Gastrocnemius medialis (tissue), 4 donors: ENCODE measurements around the gene TMEM17. TPM values are rescaled to one million over a fixed set of nuclear protein-coding genes. Genes with fewer than 3 reads are reported as not detected.

Experiments used
- ATAC-seq, 2 donors: fragments of 150-250 bp; one replicate each; pipeline ENCODE4 v1.9.1; 2016
- DNase-seq, 2 donors: peaks; one replicate each; pipeline ENCODE4 v3.0.0-alpha.2; 2019
- H3K27ac ChIP-seq, 4 donors: fragments of 200-600 bp; sonication (generic); 1 replicate in 1 of 4; 2 replicates in 3 of 4; pipeline ENCODE4 v1.5.1; 2016 to 2018; ENCODE audit warnings: mild to moderate bottlenecking in 2 of 4, moderate library complexity in 1 of 4
- H3K27me3 ChIP-seq, 3 donors: fragments of 200-600 bp; sonication (generic) in 2 of 3; 1 replicate in 1 of 3; 2 replicates in 2 of 3; pipeline versions ENCODE4 v1.5.1 to v1.6.0; 2016 to 2019; ENCODE audit warnings: mild to moderate bottlenecking in 1 of 3, moderate library complexity in 1 of 3
- H3K36me3 ChIP-seq, 2 donors: fragments of 200-600 bp; sonication (generic) in 1 of 2; one replicate each; pipeline ENCODE4 v1.5.1; 2017 to 2018
- H3K4me1 ChIP-seq, 2 donors: fragments of 200-600 bp; sonication (generic) in 1 of 2; one replicate each; pipeline ENCODE4 v1.5.1; 2016 to 2017; ENCODE audit warnings: mild to moderate bottlenecking in 2 of 2
- H3K4me3 ChIP-seq, 4 donors: fragments of 200-600 bp; sonication (generic) in 3 of 4; 1 replicate in 1 of 4; 2 replicates in 3 of 4; pipeline ENCODE4 v1.5.1; 2016 to 2019; ENCODE audit warnings: mild to moderate bottlenecking in 2 of 4
- H3K9me3 ChIP-seq, 3 donors: fragments of 200-600 bp; sonication (generic) in 2 of 3; 1 replicate in 1 of 3; 2 replicates in 2 of 3; pipeline ENCODE4 v1.5.1; 2016 to 2019
- CTCF ChIP-seq, 5 experiments: fragments of 450-650 bp in 3 of 5; fragments of 200-600 bp in 2 of 5; sonication (generic) in 2 of 5; IDR thresholded peaks in 4 of 5; conservative IDR thresholded peaks in 1 of 5; 1 replicate in 4 of 5; 2 replicates in 1 of 5; pipeline ENCODE4 v1.5.1; 2016 to 2019; ENCODE audit warnings: antibody characterized with exemption in 5 of 5, mild to moderate bottlenecking in 3 of 5, moderate library complexity in 3 of 5
- POLR2A ChIP-seq, 2 donors: fragments of 450-650 bp; IDR thresholded peaks; one replicate each; pipeline ENCODE4 v1.6.1; 2017; ENCODE audit warnings: antibody characterized with exemption in 2 of 2, mild to moderate bottlenecking in 2 of 2, moderate library complexity in 2 of 2
- in situ Hi-C, 4 donors: fragments of 200-750 bp; cut with MboI; loops; one replicate each; pipeline versions ENCODE4 v1.15.0 to v1.8.0; 2017; ENCODE audit warnings: low sequenced_read_pairs in 4 of 4
- intact Hi-C: fragments of 100-400 bp; cut with DNase I; formaldehyde crosslinking; loops from one replicate; pipeline ENCODE4 v1.15.1; 2023; ENCODE audit warnings: low total_unique reads
- total RNA-seq, 4 donors: library from RNA; depleted of rRNA; stranded (reverse); fragments of >200 nt; gene quantifications; one replicate each; pipeline versions ENCODE4 v1.1.0 to v1.2.3, GENCODE V29; 2016

The TMEM17 gene
- total RNA-seq, 4 donors from 2014 or later, result 0.15 to 1.8 (median 0.51) TPM

GRCh38 chr2:62489162-62489561 lies 16.8 kb downstream of the TMEM17 start:
- H3K4me1 ChIP-seq, result peaks cover 3 to 8% of the 10 kb centered on the region in 2 donors
- H3K27ac ChIP-seq, result no peak overlapping the region
- in situ Hi-C loops, result no loop called here
- ATAC-seq (peak in 1 of 2 donors; percentile 16), DNase-seq (no peak)
- intact Hi-C loops, result no loop called here
- TF ChIP-seq CTCF (IDR thresholded peaks at IDR 0.05 in 4 of 5, conservative IDR thresholded peaks at IDR 0.05 in 1 of 5) (no peak), POLR2A (IDR thresholded peaks at IDR 0.05) (no peak)
- no peak overlapping the region for H3K4me3 ChIP-seq
- H3K27me3 ChIP-seq, result no peaks in the 10 kb centered on the region
- no peaks in the 10 kb centered on the region for H3K9me3 ChIP-seq
- H3K36me3 ChIP-seq, result no peaks in the 10 kb centered on the region

- H3K27me3 ChIP-seq, result no peaks in the 10 kb centered on the region
- no peak for TF ChIP-seq POLR2A (IDR thresholded peaks at IDR 0.05)
- no peaks in the 10 kb centered on the region for H3K9me3 ChIP-seq
- H3K27ac ChIP-seq, result peak overlapping the region in 1 of 4 donors; percentile 36
- H3K36me3 ChIP-seq, result no peaks in the 10 kb centered on the region
- in situ Hi-C loops, result no loop called here
- peaks cover 3 to 8% of the 10 kb centered on the region in 2 donors for H3K4me1 ChIP-seq
- no peak overlapping the region for H3K4me3 ChIP-seq
- ATAC-seq, result no peak
- intact Hi-C loops, result no loop called here
- DNase-seq, result no peak
Observed at GRCh38 chr2:62486439-62486765, 19.6 kb downstream of the TMEM17 start.

GRCh38 chr2:62485761-62486438 lies 20.1 kb downstream of the TMEM17 start:
- no peak overlapping the region for H3K4me3 ChIP-seq
- intact Hi-C loops, result no loop called here
- H3K4me1 ChIP-seq, result peaks cover 3 to 8% of the 10 kb centered on the region in 2 donors
- no peaks in the 10 kb centered on the region for H3K27me3 ChIP-seq
- DNase-seq (no peak), ATAC-seq (no peak)
- TF ChIP-seq CTCF (IDR thresholded peaks at IDR 0.05 in 4 of 5, conservative IDR thresholded peaks at IDR 0.05 in 1 of 5) (no peak), POLR2A (IDR thresholded peaks at IDR 0.05) (no peak)
- in situ Hi-C loops, result no loop called here
- H3K9me3 ChIP-seq, result no peaks in the 10 kb centered on the region
- no peaks in the 10 kb centered on the region for H3K36me3 ChIP-seq
- H3K27ac ChIP-seq, result peak overlapping the region in 1 of 4 donors; percentile 36

- in situ Hi-C loops, result no loop called here
- intact Hi-C loops, result no loop called here
- DNase-seq, result no peak
- Histone ChIP-seq H3K4me1 (peaks cover 5 to 12% of the 10 kb centered on the region in 2 donors), H3K9me3 (no peaks in the 10 kb centered on the region), H3K27ac (no peak overlapping the region), H3K27me3 (no peaks in the 10 kb centered on the region), H3K4me3 (no peak overlapping the region), H3K36me3 (no peaks in the 10 kb centered on the region)
- no peak for ATAC-seq
- TF ChIP-seq CTCF (IDR thresholded peaks at IDR 0.05 in 4 of 5, conservative IDR thresholded peaks at IDR 0.05 in 1 of 5), result no peak
- TF ChIP-seq POLR2A (IDR thresholded peaks at IDR 0.05), result no peak
Observed at GRCh38 chr2:62482558-62483352, 23.2 kb downstream of the TMEM17 start.

GRCh38 chr2:62479917-62480316 lies 26.1 kb downstream of the TMEM17 start:
- ATAC-seq (no peak), DNase-seq (no peak)
- no peaks in the 10 kb centered on the region for H3K36me3 ChIP-seq
- intact Hi-C loops (no loop called here), in situ Hi-C loops (no loop called here)
- H3K9me3 ChIP-seq, result no peaks in the 10 kb centered on the region
- no peak overlapping the region for H3K27ac ChIP-seq
- TF ChIP-seq CTCF (IDR thresholded peaks at IDR 0.05 in 4 of 5, conservative IDR thresholded peaks at IDR 0.05 in 1 of 5), result no peak
- TF ChIP-seq POLR2A (IDR thresholded peaks at IDR 0.05), result no peak
- no peak overlapping the region for H3K4me3 ChIP-seq
- H3K4me1 ChIP-seq, result peaks cover 17 to 26% of the 10 kb centered on the region in 2 donors
- H3K27me3 ChIP-seq, result no peaks in the 10 kb centered on the region
